ENCODE results near the gene PPIF. TPM values are rescaled to one million over a fixed set of nuclear protein-coding genes. Genes with fewer than 3 reads are reported as not detected.

The PPIF gene
- total RNA-seq, 1 donor from 2014 or later, result 146 TPM

GRCh38 chr10:79402951-79403350 is 55.7 kb downstream of the PPIF start:
- DNase-seq (peak; percentile 30), ATAC-seq (ENCODE audit: poor library complexity) (no peak)
- intact Hi-C loops (cut with DNase I), result no loop called here

DNA sequence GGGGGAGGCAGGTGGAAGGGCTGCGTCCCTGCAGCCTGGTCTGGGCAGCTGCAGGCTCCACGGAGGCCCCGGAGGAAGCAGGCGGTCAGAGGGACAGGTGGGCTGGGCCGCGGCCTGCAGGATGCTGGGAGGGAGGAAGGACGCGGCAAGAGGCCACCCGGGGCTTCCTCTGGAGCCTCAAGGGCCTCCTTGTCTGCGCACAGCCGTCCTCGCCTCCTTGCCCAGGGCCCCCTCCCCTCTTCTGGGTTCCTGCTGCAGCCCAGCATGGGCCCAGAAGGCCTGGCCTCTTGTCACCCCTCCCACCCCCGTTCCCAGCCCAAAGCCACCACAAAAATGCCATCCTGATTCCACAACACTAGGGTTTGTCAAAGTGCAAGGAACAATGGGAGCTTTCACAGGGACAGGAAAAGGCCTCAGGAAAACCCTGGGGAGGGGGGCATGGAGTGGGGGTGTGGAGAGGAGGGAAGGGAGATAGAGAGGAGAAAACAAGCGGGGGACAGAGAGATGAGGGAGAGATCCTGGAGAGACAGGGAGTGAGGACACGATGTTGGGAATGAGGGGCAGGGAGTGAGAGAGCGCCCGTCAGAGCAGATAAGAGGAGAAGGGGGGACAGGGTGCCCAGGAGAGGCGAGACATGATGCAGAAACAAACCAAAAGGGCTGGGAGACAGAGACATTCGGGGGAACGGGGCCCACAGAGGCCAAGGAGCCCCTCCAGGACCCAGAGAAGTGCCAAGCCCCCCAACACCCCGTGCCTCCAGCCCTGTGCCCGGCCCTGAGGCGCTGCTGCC is 56.4 kb downstream of the PPIF start:
- no peak for ATAC-seq (ENCODE audit: poor library complexity)
- DNase-seq, result peak; percentile 77
- intact Hi-C loops (cut with DNase I), result no loop called here

- ATAC-seq (ENCODE audit: poor library complexity), result peak; percentile 50
- intact Hi-C loops (cut with DNase I), result no loop called here
- DNase-seq, result peak; percentile 77
Observed at GRCh38 chr10:79404231-79404609, 57.0 kb downstream of the PPIF start.

GRCh38 chr10:79404690-79405131 is 57.4 kb downstream of the PPIF start:
- ATAC-seq (ENCODE audit: poor library complexity) (no peak), DNase-seq (peak; percentile 33)
- intact Hi-C loops (cut with DNase I), result no loop called here

Other genes with a start within 250 kb of the PPIF start
- gene ZCCHC24, start 98.2 kb downstream of the PPIF start, total RNA-seq, result 53.3 TPM
- gene EIF5AL1, start 165.1 kb downstream of the PPIF start, total RNA-seq, result 0.13 TPM
- 0.27 TPM for gene SFTPA2, start 212.9 kb downstream of the PPIF start, total RNA-seq

Data from Right ventricle myocardium superior (tissue), 1 donor.